ENCODE measurements around the gene HS3ST3A1. TPM values are rescaled to one million over a fixed set of nuclear protein-coding genes. Genes with fewer than 3 reads are reported as not detected.
A peak's percentile ranks its signal among the peaks of the same experiment; 100 is the strongest.

HS3ST3A1 gene
- total and polyA plus RNA-seq, 2 donors from 2014 or later, result 1.2 to 2.2 TPM

GRCh38 chr17:13542636-13543035 is 59.1 kb downstream of the HS3ST3A1 start:
- DNase-seq (no peak), FAIRE-seq (no peak)
- intact Hi-C loops (cut with DNase I), result no loop called here
- H3K27me3 ChIP-seq (ENCODE audit: control insufficient read depth, insufficient read depth, low read length), result no peaks in the 10 kb centered on the region
- TF ChIP-seq CTCF (IDR thresholded peaks at IDR 0.05; ENCODE audit: borderline replicate concordance, extremely low read depth, insufficient read depth), result no peak
- no peak overlapping the region for H3K27ac ChIP-seq (ENCODE audit: low read depth in 2 of 2, low read length in 2 of 2)
- no peaks in the 10 kb centered on the region for H3K36me3 ChIP-seq (ENCODE audit: control insufficient read depth in 2 of 3, insufficient read depth in 3 of 3, low read length in 3 of 3)
- H3K4me1 ChIP-seq (ENCODE audit: control insufficient read depth in 2 of 3, insufficient read depth in 2 of 3, low read depth in 1 of 3, low read length in 3 of 3), result no peaks in the 10 kb centered on the region
- no peak overlapping the region for H3K9ac ChIP-seq (ENCODE audit: low read length in 3 of 3)
- no peaks in the 10 kb centered on the region for H3K9me3 ChIP-seq (ENCODE audit: control insufficient read depth in 2 of 3, insufficient read depth in 1 of 3, low read length in 3 of 3)
- H3K4me3 ChIP-seq (ENCODE audit: low read length in 3 of 3), result no peak overlapping the region

GRCh38 chr17:13541032-13541480 is 60.7 kb downstream of the HS3ST3A1 start:
- no peaks in the 10 kb centered on the region for H3K27me3 ChIP-seq (ENCODE audit: control insufficient read depth, insufficient read depth, low read length)
- no peak overlapping the region for H3K27ac ChIP-seq (ENCODE audit: low read depth in 2 of 2, low read length in 2 of 2)
- no peak overlapping the region for H3K9ac ChIP-seq (ENCODE audit: low read length in 3 of 3)
- FAIRE-seq (no peak), DNase-seq (peak in 2 of 5 donors; percentile 29 to 32)
- no peaks in the 10 kb centered on the region for H3K36me3 ChIP-seq (ENCODE audit: control insufficient read depth in 2 of 3, insufficient read depth in 3 of 3, low read length in 3 of 3)
- no peak for TF ChIP-seq CTCF (IDR thresholded peaks at IDR 0.05; ENCODE audit: borderline replicate concordance, extremely low read depth, insufficient read depth)
- no peaks in the 10 kb centered on the region for H3K4me1 ChIP-seq (ENCODE audit: control insufficient read depth in 2 of 3, insufficient read depth in 2 of 3, low read depth in 1 of 3, low read length in 3 of 3)
- H3K9me3 ChIP-seq (ENCODE audit: control insufficient read depth in 2 of 3, insufficient read depth in 1 of 3, low read length in 3 of 3), result peaks cover 0 to 2% (median 0%) of the 10 kb centered on the region in 3 donors
- intact Hi-C loops (cut with DNase I), result no loop called here
- H3K4me3 ChIP-seq (ENCODE audit: low read length in 3 of 3), result no peak overlapping the region

- Histone ChIP-seq H3K27me3 (ENCODE audit: control insufficient read depth, insufficient read depth, low read length) (no peaks in the 10 kb centered on the region), H3K9me3 (ENCODE audit: control insufficient read depth in 2 of 3, insufficient read depth in 1 of 3, low read length in 3 of 3) (peaks cover 0 to 2% (median 0%) of the 10 kb centered on the region in 3 donors), H3K4me3 (ENCODE audit: low read length in 3 of 3) (no peak overlapping the region), H3K9ac (ENCODE audit: low read length in 3 of 3) (no peak overlapping the region), H3K36me3 (ENCODE audit: control insufficient read depth in 2 of 3, insufficient read depth in 3 of 3, low read length in 3 of 3) (no peaks in the 10 kb centered on the region), H3K27ac (ENCODE audit: low read depth in 2 of 2, low read length in 2 of 2) (no peak overlapping the region), H3K4me1 (ENCODE audit: control insufficient read depth in 2 of 3, insufficient read depth in 2 of 3, low read depth in 1 of 3, low read length in 3 of 3) (no peaks in the 10 kb centered on the region)
- FAIRE-seq (no peak), DNase-seq (no peak)
- intact Hi-C loops (cut with DNase I), result no loop called here
- TF ChIP-seq CTCF (IDR thresholded peaks at IDR 0.05; ENCODE audit: borderline replicate concordance, extremely low read depth, insufficient read depth), result no peak
These were observed 61.2 kb downstream of the HS3ST3A1 start for GRCh38 chr17:13540546-13540945.

- Histone ChIP-seq H3K9ac (ENCODE audit: low read length in 3 of 3) (no peak overlapping the region), H3K36me3 (ENCODE audit: control insufficient read depth in 2 of 3, insufficient read depth in 3 of 3, low read length in 3 of 3) (no peaks in the 10 kb centered on the region), H3K9me3 (ENCODE audit: control insufficient read depth in 2 of 3, insufficient read depth in 1 of 3, low read length in 3 of 3) (peaks cover 0 to 2% (median 0%) of the 10 kb centered on the region in 3 donors), H3K4me3 (ENCODE audit: low read length in 3 of 3) (no peak overlapping the region), H3K27me3 (ENCODE audit: control insufficient read depth, insufficient read depth, low read length) (no peaks in the 10 kb centered on the region), H3K27ac (ENCODE audit: low read depth in 2 of 2, low read length in 2 of 2) (no peak overlapping the region), H3K4me1 (ENCODE audit: control insufficient read depth in 2 of 3, insufficient read depth in 2 of 3, low read depth in 1 of 3, low read length in 3 of 3) (no peaks in the 10 kb centered on the region)
- no peak for TF ChIP-seq CTCF (IDR thresholded peaks at IDR 0.05; ENCODE audit: borderline replicate concordance, extremely low read depth, insufficient read depth)
- FAIRE-seq, result no peak
- DNase-seq, result no peak
- intact Hi-C loops (cut with DNase I), result no loop called here
These were observed 62.3 kb downstream of the HS3ST3A1 start for GRCh38 chr17:13539421-13539820.
